ENCODE measurements around the gene CROCC2. TPM values are rescaled to one million over a fixed set of nuclear protein-coding genes. Genes with fewer than 3 reads are reported as not detected.

The CROCC2 gene
- total RNA-seq, 1 experiment from 2014 or later: not detected

DNA sequence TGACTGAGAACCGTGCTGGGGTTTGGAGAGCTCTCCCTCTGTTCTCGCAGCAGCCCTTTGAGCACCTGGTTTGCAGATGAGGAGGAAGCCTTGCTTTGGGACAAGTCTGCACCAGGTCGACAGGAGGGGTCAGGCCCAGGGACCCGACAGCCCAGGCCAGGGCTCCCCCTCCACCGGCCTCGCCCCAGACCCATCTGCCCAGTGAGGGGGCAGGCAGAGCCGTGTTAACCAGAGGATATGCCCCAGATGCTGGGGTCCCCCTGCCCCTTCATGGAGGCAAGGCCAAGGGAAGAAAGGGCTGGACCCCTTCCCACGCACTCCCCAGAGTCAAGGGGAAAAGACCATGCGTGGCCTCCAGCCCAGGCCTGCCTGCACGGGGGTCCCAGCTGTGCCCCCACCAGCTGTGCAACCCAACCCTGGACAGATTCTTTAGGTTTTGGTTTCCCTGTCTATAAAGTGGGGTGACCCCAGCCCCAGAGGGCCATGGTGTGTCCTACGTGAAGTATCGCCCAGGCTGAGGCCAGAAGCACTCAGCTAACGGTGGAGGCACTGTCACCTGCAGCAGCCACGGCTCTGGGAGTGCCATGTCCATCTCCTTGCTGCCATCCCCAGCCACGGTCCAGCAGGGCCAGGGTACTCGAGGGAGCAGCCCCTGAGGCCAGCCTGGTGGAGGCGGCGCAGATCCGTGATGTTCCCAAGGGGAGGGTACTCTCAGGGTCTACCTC is 87.5 kb downstream of the CROCC2 start:
- Histone ChIP-seq H3K79me2 (ENCODE audit: insufficient read depth, low read length) (no peaks in the 10 kb centered on the region), H3K36me3 (ENCODE audit: control insufficient read depth in 1 of 2, insufficient read depth in 2 of 2, low read length in 2 of 2) (no peaks in the 10 kb centered on the region), H4K20me1 (ENCODE audit: insufficient read depth) (no peaks in the 10 kb centered on the region), H3K27ac (ENCODE audit: low read depth, low read length) (no peak overlapping the region), H3K27me3 (ENCODE audit: insufficient read depth, low read length) (no peaks in the 10 kb centered on the region), H3K9ac (ENCODE audit: low read length) (no peak overlapping the region), H2AFZ (ENCODE audit: low read depth, low read length, poor library complexity, severe bottlenecking) (no peak overlapping the region), H3K4me1 (ENCODE audit: control insufficient read depth in 1 of 2, insufficient read depth in 2 of 2, low read length in 2 of 2) (peaks cover 9 to 29% of the 10 kb centered on the region in 2 experiments; a peak in 3 of 4 replicates), H3K9me3 (ENCODE audit: control insufficient read depth in 1 of 2, insufficient read depth in 1 of 2, low read depth in 1 of 2, low read length in 2 of 2) (no peaks in the 10 kb centered on the region), H3K9me2 (ENCODE audit: insufficient read depth) (no peaks in the 10 kb centered on the region), H3K4me3 (replicated peaks in 1 of 2; ENCODE audit: low read depth in 1 of 2, low read length in 2 of 2) (no peak overlapping the region), H3K4me2 (ENCODE audit: low read length) (no peak overlapping the region)
- no TSS peak for BruUV-seq (replicated peaks)
- RAD21 ChIA-PET (ENCODE audit: low non-redundant PET in 1 of 2, low total read pairs in 2 of 2, uncharacterized antibody in 2 of 2, unreplicated experiment in 2 of 2): no interaction called here
- no peak for DNase-seq (ENCODE audit: low read depth, low spot score)
- CTCF ChIA-PET: no interaction called here
- TF ChIP-seq TCF7L2 (IDR thresholded peaks at IDR 0.05; ENCODE audit: borderline replicate concordance, extremely low read depth, insufficient read depth, insufficient read length) (no peak), SRF (IDR thresholded peaks at IDR 0.05; ENCODE audit: low read depth) (no peak), ELF1 (IDR thresholded peaks at IDR 0.05; ENCODE audit: borderline replicate concordance, low read depth) (no peak), POLR2A (IDR thresholded peaks at IDR 0.05; ENCODE audit: borderline replicate concordance, extremely low read depth, insufficient read depth, insufficient read length) (no peak), CBX3 (IDR thresholded peaks at IDR 0.05; ENCODE audit: low read depth) (no peak), ZFX (IDR thresholded peaks at IDR 0.05) (no peak), ZNF274 (IDR thresholded peaks at IDR 0.05; ENCODE audit: low read depth, low read length) (no peak), EGR1 (IDR thresholded peaks at IDR 0.05; ENCODE audit: low read depth) (no peak)
- TF ChIP-seq, protein P1, sequence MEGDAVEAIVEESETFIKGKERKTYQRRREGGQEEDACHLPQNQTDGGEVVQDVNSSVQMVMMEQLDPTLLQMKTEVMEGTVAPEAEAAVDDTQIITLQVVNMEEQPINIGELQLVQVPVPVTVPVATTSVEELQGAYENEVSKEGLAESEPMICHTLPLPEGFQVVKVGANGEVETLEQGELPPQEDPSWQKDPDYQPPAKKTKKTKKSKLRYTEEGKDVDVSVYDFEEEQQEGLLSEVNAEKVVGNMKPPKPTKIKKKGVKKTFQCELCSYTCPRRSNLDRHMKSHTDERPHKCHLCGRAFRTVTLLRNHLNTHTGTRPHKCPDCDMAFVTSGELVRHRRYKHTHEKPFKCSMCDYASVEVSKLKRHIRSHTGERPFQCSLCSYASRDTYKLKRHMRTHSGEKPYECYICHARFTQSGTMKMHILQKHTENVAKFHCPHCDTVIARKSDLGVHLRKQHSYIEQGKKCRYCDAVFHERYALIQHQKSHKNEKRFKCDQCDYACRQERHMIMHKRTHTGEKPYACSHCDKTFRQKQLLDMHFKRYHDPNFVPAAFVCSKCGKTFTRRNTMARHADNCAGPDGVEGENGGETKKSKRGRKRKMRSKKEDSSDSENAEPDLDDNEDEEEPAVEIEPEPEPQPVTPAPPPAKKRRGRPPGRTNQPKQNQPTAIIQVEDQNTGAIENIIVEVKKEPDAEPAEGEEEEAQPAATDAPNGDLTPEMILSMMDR (IDR thresholded peaks at IDR 0.05 in 2 of 3, conservative IDR thresholded peaks at IDR 0.05 in 1 of 3; ENCODE audit: borderline replicate concordance in 1 of 3, insufficient read depth in 1 of 3, low read depth in 2 of 3, low read length in 2 of 3): no peak
- TF ChIP-seq, protein P2, sequence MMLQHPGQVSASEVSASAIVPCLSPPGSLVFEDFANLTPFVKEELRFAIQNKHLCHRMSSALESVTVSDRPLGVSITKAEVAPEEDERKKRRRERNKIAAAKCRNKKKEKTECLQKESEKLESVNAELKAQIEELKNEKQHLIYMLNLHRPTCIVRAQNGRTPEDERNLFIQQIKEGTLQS (IDR thresholded peaks at IDR 0.05): no peak
- TF ChIP-seq, protein P3, sequence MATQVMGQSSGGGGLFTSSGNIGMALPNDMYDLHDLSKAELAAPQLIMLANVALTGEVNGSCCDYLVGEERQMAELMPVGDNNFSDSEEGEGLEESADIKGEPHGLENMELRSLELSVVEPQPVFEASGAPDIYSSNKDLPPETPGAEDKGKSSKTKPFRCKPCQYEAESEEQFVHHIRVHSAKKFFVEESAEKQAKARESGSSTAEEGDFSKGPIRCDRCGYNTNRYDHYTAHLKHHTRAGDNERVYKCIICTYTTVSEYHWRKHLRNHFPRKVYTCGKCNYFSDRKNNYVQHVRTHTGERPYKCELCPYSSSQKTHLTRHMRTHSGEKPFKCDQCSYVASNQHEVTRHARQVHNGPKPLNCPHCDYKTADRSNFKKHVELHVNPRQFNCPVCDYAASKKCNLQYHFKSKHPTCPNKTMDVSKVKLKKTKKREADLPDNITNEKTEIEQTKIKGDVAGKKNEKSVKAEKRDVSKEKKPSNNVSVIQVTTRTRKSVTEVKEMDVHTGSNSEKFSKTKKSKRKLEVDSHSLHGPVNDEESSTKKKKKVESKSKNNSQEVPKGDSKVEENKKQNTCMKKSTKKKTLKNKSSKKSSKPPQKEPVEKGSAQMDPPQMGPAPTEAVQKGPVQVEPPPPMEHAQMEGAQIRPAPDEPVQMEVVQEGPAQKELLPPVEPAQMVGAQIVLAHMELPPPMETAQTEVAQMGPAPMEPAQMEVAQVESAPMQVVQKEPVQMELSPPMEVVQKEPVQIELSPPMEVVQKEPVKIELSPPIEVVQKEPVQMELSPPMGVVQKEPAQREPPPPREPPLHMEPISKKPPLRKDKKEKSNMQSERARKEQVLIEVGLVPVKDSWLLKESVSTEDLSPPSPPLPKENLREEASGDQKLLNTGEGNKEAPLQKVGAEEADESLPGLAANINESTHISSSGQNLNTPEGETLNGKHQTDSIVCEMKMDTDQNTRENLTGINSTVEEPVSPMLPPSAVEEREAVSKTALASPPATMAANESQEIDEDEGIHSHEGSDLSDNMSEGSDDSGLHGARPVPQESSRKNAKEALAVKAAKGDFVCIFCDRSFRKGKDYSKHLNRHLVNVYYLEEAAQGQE (IDR thresholded peaks at IDR 0.05; ENCODE audit: low read depth): no peak
- no peak for ATAC-seq
- POLR2A ChIA-PET: no interaction called here
- intact Hi-C loops (cut with micrococcal nuclease): no loop called here
